Measurements from ENCODE around the gene SH3GL3. TPM values are rescaled to one million over a fixed set of nuclear protein-coding genes. Genes with fewer than 3 reads are reported as not detected.

The SH3GL3 gene
- polyA plus RNA-seq, 2 of the 4 experiments (the other 2 are of a cell fraction): 0.19 to 0.21 TPM

- TF ChIP-seq RARB (CRISPR knock-in tag; IDR thresholded peaks at IDR 0.05) (no peak), HOXB5 (CRISPR knock-in tag; IDR thresholded peaks at IDR 0.05) (no peak), EHMT2 (IDR thresholded peaks at IDR 0.05; ENCODE audit: low read depth) (no peak), MAFK (IDR thresholded peaks at IDR 0.05; ENCODE audit: partially characterized antibody) (peak; percentile 33)
- no peak for FAIRE-seq
Measured at GRCh38 chr15:83656943-83657528, 209.9 kb downstream of the SH3GL3 start.

GRCh38 chr15:83657549-83657948 lies 210.4 kb downstream of the SH3GL3 start:
- FAIRE-seq (no peak), ATAC-seq (peak in 1 of 2 experiments; percentile 25; a peak in 2 of 6 replicates), DNase-seq (ENCODE audit: low read depth in 1 of 2, low spot score in 1 of 2) (peak in 1 of 2 experiments; percentile 21)
- no peak overlapping the region for H3K27ac ChIP-seq
- WGBS (ENCODE audit: missing lambda C conversion rate): 60% methylated on average over 4 of the region's 4 CpGs
- no peak for TF ChIP-seq CBX2 (IDR thresholded peaks at IDR 0.05; ENCODE audit: borderline replicate concordance, low read depth)
- TF ChIP-seq SREBF2 (IDR thresholded peaks at IDR 0.05): no peak
- TF ChIP-seq RFX5 (IDR thresholded peaks at IDR 0.05): no peak
- TF ChIP-seq ZFP36 (IDR thresholded peaks at IDR 0.05; ENCODE audit: borderline replicate concordance, partially characterized antibody): no peak
- no peak for TF ChIP-seq HOXA7 (CRISPR knock-in tag; IDR thresholded peaks at IDR 0.05)
- no peak for TF ChIP-seq NPAS2 (CRISPR knock-in tag; IDR thresholded peaks at IDR 0.05; ENCODE audit: borderline replicate concordance)
- peak in 1 of 2 experiments; percentile 37; a peak in 1 of 5 replicates for TF ChIP-seq RAD21 (conservative IDR thresholded peaks at IDR 0.05 in 1 of 2, IDR thresholded peaks at IDR 0.05 in 1 of 2)
- TF ChIP-seq ATOH8 (CRISPR knock-in tag; IDR thresholded peaks at IDR 0.05; ENCODE audit: low read depth): no peak
- no peak for TF ChIP-seq ZNF302 (CRISPR knock-in tag; IDR thresholded peaks at IDR 0.05)
- TF ChIP-seq POLR2A (IDR thresholded peaks at IDR 0.05; ENCODE audit: low read length): no peak
- TF ChIP-seq HEYL (CRISPR knock-in tag; IDR thresholded peaks at IDR 0.05): no peak
- TF ChIP-seq HOXB13 (CRISPR knock-in tag; IDR thresholded peaks at IDR 0.05; ENCODE audit: low read depth): no peak
- TF ChIP-seq CTCF (IDR thresholded peaks at IDR 0.05): peak; percentile 18; the same call in 1 of the 3 replicates
- POLR2A ChIA-PET: no interaction called here
- H3K9me3 ChIP-seq: no peaks in the 10 kb centered on the region
- peaks cover 16% of the 10 kb centered on the region; the same call in 2 of the 3 replicates for H3K4me1 ChIP-seq
- CTCF ChIA-PET: interaction anchor here (0.8 to 1.5 kb wide), 3 partner anchors 8 to 59 kb away, joined by 3 to 6 read pairs (median 3); no protein-coding TSS in a partner anchor
- peak overlapping the region; percentile 49; the same call in 1 of the 3 replicates for H3K4me2 ChIP-seq
- H3K4me3 ChIP-seq: no peak overlapping the region

More at GRCh38 chr15:83656943-83657528, 209.9 kb downstream of the SH3GL3 start:
- ChIA-PET CTCF (interaction anchor here (0.8 to 1.4 kb wide), 5 partner anchors 10 to 409 kb away, joined by 3 read pairs; no protein-coding TSS in a partner anchor), POLR2A (no interaction called here)
- Histone ChIP-seq H3K4me2 (peak overlapping the region; percentile 49), H3K4me1 (peaks cover 16% of the 10 kb centered on the region; the same call in 2 of the 3 replicates), H3K4me3 (no peak overlapping the region), H3K27ac (no peak overlapping the region), H3K9me3 (no peaks in the 10 kb centered on the region)
- no peak for ATAC-seq
- 53% methylated on average over 10 of the region's 10 CpGs for WGBS (ENCODE audit: missing lambda C conversion rate)
- DNase-seq (ENCODE audit: low read depth in 1 of 2, low spot score in 1 of 2): no peak

- DNase-seq (ENCODE audit: low read depth in 1 of 2, low spot score in 1 of 2): no peak
- Histone ChIP-seq H3K27ac (no peak overlapping the region), H3K4me2 (no peak overlapping the region), H3K4me3 (no peak overlapping the region), H3K9me3 (no peaks in the 10 kb centered on the region), H3K4me1 (peaks cover 16% of the 10 kb centered on the region; the same call in 2 of the 3 replicates)
- WGBS (ENCODE audit: missing lambda C conversion rate): 20% methylated on average over 10 of the region's 10 CpGs
- ChIA-PET CTCF (interaction anchor here (0.7 to 1.5 kb wide), 6 partner anchors 9 to 179 kb away, joined by 3 to 6 read pairs (median 3); no protein-coding TSS in a partner anchor), POLR2A (no interaction called here)
- no peak for ATAC-seq
- FAIRE-seq: no peak
- no peak for TF ChIP-seq USF2 (IDR thresholded peaks at IDR 0.05)
- no peak for TF ChIP-seq PBX3 (IDR thresholded peaks at IDR 0.05)
- TF ChIP-seq ELK1 (IDR thresholded peaks at IDR 0.05; ENCODE audit: low read depth, low read length): no peak
- TF ChIP-seq HMGXB4 (CRISPR knock-in tag; IDR thresholded peaks at IDR 0.05; ENCODE audit: borderline replicate concordance): no peak
- TF ChIP-seq NPAS2 (CRISPR knock-in tag; IDR thresholded peaks at IDR 0.05; ENCODE audit: borderline replicate concordance): no peak
- TF ChIP-seq POLR2AphosphoS2 (conservative IDR thresholded peaks at IDR 0.05; ENCODE audit: low read length): no peak
Measured at GRCh38 chr15:83658430-83659416, 211.6 kb downstream of the SH3GL3 start.
